PFSK-1 (cell line): ENCODE data around the gene PSMG2.

Experiments used
- FOXP2 ChIP-seq: optimal IDR thresholded peaks from 2 replicates; pipeline ENCODE3; 2011; ENCODE audit warnings: borderline replicate concordance, control low read depth, inconsistent platforms; ENCODE audit not compliant: insufficient read depth; ENCODE audit errors: extremely low read length, extremely low read depth
- POLR2AphosphoS5 ChIP-seq: IDR thresholded peaks from 2 replicates; pipeline ENCODE4 v1.6.1; 2012; ENCODE audit warnings: low read depth, mild to moderate bottlenecking, control low read depth, low read length, moderate library complexity
- SIN3A ChIP-seq: IDR thresholded peaks from 2 replicates; pipeline ENCODE4 v1.6.1; 2012; ENCODE audit warnings: mild to moderate bottlenecking, low read length, moderate library complexity, borderline replicate concordance; ENCODE audit not compliant: insufficient read depth
- TAF1 ChIP-seq: IDR thresholded peaks from 2 replicates; pipeline ENCODE4 v1.6.1; 2012; ENCODE audit warnings: low read length, control low read depth, borderline replicate concordance; ENCODE audit not compliant: insufficient read depth
- TF ChIP-seq, protein P1 (sequence below), 2 experiments: IDR thresholded peaks; 2 replicates each; pipeline versions ENCODE4 v1.6.1 to v1.8.0; 2011 to 2012; ENCODE audit warnings: low read depth in 2 of 2, low read length in 2 of 2, control low read depth in 1 of 2, inconsistent platforms in 1 of 2, mild to moderate bottlenecking in 1 of 2, moderate library complexity in 1 of 2; ENCODE audit not compliant: insufficient read depth in 1 of 2

PSMG2 gene

DNA sequence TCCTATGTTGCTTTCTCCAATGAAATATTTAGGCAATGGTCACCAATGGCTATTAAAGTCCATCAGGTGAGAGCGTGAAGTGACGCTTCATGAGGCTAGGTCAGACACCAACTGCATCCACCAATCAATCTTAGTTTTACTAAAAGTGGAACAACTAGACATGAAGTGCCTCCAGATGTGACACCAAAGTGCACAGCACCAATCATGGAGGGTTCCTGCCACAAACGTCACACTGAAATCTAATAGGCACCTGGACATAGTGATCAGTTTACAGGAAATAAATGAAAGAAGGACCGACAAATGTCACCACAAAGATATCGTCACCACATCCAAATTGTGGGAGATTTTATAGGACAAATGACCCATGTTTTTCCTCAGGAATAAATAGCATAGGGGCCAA is 70.5 kb downstream of the PSMG2 start:
- TF ChIP-seq POLR2AphosphoS5 (no peak), TAF1 (no peak), FOXP2 (no peak), SIN3A (no peak)
- TF ChIP-seq, protein P1, sequence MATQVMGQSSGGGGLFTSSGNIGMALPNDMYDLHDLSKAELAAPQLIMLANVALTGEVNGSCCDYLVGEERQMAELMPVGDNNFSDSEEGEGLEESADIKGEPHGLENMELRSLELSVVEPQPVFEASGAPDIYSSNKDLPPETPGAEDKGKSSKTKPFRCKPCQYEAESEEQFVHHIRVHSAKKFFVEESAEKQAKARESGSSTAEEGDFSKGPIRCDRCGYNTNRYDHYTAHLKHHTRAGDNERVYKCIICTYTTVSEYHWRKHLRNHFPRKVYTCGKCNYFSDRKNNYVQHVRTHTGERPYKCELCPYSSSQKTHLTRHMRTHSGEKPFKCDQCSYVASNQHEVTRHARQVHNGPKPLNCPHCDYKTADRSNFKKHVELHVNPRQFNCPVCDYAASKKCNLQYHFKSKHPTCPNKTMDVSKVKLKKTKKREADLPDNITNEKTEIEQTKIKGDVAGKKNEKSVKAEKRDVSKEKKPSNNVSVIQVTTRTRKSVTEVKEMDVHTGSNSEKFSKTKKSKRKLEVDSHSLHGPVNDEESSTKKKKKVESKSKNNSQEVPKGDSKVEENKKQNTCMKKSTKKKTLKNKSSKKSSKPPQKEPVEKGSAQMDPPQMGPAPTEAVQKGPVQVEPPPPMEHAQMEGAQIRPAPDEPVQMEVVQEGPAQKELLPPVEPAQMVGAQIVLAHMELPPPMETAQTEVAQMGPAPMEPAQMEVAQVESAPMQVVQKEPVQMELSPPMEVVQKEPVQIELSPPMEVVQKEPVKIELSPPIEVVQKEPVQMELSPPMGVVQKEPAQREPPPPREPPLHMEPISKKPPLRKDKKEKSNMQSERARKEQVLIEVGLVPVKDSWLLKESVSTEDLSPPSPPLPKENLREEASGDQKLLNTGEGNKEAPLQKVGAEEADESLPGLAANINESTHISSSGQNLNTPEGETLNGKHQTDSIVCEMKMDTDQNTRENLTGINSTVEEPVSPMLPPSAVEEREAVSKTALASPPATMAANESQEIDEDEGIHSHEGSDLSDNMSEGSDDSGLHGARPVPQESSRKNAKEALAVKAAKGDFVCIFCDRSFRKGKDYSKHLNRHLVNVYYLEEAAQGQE (IDR thresholded peaks at IDR 0.05; ENCODE audit: insufficient read depth in 1 of 2, low read depth in 2 of 2, low read length in 2 of 2) = no peak

DNA sequence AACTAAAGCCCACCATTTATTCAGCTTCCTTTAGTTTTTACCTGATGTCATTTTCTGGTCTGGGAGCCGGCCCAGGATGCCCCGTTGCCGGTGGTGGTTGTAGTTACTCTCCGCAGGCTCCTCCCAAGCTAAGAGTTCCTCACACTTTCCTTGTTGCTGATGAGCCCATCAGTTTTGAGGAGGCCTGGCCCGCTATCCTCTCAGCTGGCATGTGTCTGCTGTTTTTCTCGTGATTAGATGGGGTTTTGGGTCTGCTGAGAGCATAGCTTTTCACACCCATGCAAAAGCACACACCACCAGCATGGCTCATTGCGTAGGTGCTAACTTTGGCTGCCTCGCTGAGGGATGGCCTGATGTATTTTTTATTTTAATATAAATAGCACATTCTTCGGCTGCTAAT is 72.1 kb downstream of the PSMG2 start:
- no peak for TF ChIP-seq POLR2AphosphoS5
- no peak for TF ChIP-seq TAF1
- no peak for TF ChIP-seq SIN3A
- TF ChIP-seq FOXP2 = no peak
- TF ChIP-seq, protein P1 (IDR thresholded peaks at IDR 0.05; ENCODE audit: insufficient read depth in 1 of 2, low read depth in 2 of 2, low read length in 2 of 2) = no peak
